ACC112 (cell line): ENCODE results near the gene PLEK.

Experiments used
- H2AFZ ChIP-seq: fragments of 200-600 bp; sonication (generic); one replicate; pipeline ENCODE4 v1.6.0; 2017; ENCODE audit warnings: antibody characterized with exemption, low read length; ENCODE audit not compliant: unreplicated experiment
- H3K27ac ChIP-seq: fragments of 200-600 bp; sonication (generic); 2 replicates; pipeline ENCODE4 v1.5.1; 2014; ENCODE audit warnings: low read depth, mild to moderate bottlenecking, antibody characterized with exemption, low read length, moderate library complexity
- H3K27me3 ChIP-seq: fragments of 200-600 bp; sonication (generic); 2 replicates; pipeline ENCODE4 v1.6.1; 2014; ENCODE audit warnings: mild to moderate bottlenecking, antibody characterized with exemption, low read length, moderate library complexity, mixed read lengths; ENCODE audit not compliant: insufficient read depth
- H3K36me3 ChIP-seq: fragments of 200-600 bp; sonication (generic); 2 replicates; pipeline ENCODE4 v1.6.1; 2016; ENCODE audit warnings: mild to moderate bottlenecking, antibody characterized with exemption, low read length, moderate library complexity, mixed read lengths; ENCODE audit not compliant: insufficient read depth
- H3K4me1 ChIP-seq: fragments of 200-600 bp; sonication (generic); one replicate; pipeline ENCODE4 v1.6.1; 2016; ENCODE audit warnings: low read length, mixed read lengths; ENCODE audit not compliant: insufficient read depth, unreplicated experiment, control insufficient read depth
- H3K4me3 ChIP-seq: fragments of 200-600 bp; sonication (generic); 2 replicates; pipeline ENCODE4 v1.5.1; 2014; ENCODE audit warnings: mild to moderate bottlenecking, low read depth, low read length
- H3K79me2 ChIP-seq: fragments of 200-600 bp; sonication (generic); one replicate; pipeline ENCODE4 v1.6.0; 2016; ENCODE audit warnings: low read length; ENCODE audit not compliant: control insufficient read depth, unreplicated experiment, insufficient read depth

PLEK gene

GRCh38 chr2:68416081-68416675 lies 51.1 kb downstream of the PLEK start:
- no peak overlapping the region for H2AFZ ChIP-seq
- no peaks in the 10 kb centered on the region for H3K4me1 ChIP-seq

DNA sequence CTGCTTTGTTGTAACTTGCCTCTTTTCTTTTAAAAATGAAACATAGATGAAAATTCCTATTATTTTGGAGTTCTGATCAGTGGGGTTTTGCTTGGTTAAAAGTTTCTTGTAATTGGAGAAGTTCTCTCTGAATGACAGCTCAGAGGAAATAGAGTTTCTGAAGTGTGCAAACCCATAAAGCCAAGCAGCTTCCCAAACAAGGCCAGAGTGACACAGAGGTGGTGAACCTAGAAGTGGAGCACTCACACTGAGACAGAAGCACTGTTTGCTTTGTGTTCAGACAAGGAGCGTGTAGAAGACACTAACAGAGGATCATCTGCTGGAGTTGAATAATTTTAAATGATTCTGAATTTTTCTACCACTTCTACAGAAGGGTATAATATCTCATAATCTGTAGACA lies 52.8 kb downstream of the PLEK start:
- H3K79me2 ChIP-seq, result no peaks in the 10 kb centered on the region
- no peaks in the 10 kb centered on the region for H3K4me1 ChIP-seq
- no peaks in the 10 kb centered on the region for H3K36me3 ChIP-seq
- no peak overlapping the region for H2AFZ ChIP-seq
- no peak overlapping the region for H3K27ac ChIP-seq
- H3K4me3 ChIP-seq, result no peak overlapping the region
- H3K27me3 ChIP-seq, result peaks cover 38% of the 10 kb centered on the region

More at GRCh38 chr2:68416081-68416675, 51.1 kb downstream of the PLEK start:
- H3K4me3 ChIP-seq, result no peak overlapping the region
- H3K79me2 ChIP-seq, result no peaks in the 10 kb centered on the region
- H3K27me3 ChIP-seq, result peaks cover 28% of the 10 kb centered on the region
- H3K27ac ChIP-seq, result no peak overlapping the region
- no peaks in the 10 kb centered on the region for H3K36me3 ChIP-seq

DNA sequence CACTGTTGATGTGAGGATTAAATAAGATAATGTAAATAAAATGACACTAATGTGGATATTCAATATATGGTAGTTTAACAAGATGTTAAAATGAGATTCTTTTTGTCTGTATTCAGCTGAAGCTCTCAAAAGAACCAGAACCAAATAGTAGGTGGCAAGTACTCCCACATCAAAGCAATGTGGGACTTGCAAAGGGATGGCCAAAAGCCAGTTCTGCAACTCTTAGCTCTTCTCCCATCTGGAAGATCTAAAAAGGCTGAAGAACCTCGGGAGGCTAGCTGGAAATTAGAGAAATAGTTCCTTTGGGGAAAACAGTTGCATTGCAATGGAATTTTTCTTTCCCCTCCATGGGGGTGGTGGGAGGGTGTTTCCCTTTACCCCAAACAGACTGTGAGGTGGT lies 53.3 kb downstream of the PLEK start:
- Histone ChIP-seq H3K4me1 (no peaks in the 10 kb centered on the region), H3K36me3 (no peaks in the 10 kb centered on the region), H3K4me3 (no peak overlapping the region), H3K27me3 (peaks cover 40% of the 10 kb centered on the region), H3K27ac (no peak overlapping the region), H2AFZ (no peak overlapping the region), H3K79me2 (no peaks in the 10 kb centered on the region)

- no peaks in the 10 kb centered on the region for H3K4me1 ChIP-seq
- no peaks in the 10 kb centered on the region for H3K79me2 ChIP-seq
- H2AFZ ChIP-seq, result no peak overlapping the region
- no peaks in the 10 kb centered on the region for H3K36me3 ChIP-seq
- H3K27ac ChIP-seq, result no peak overlapping the region
- no peak overlapping the region for H3K4me3 ChIP-seq
- peaks cover 44% of the 10 kb centered on the region for H3K27me3 ChIP-seq
Observed at GRCh38 chr2:68418855-68419254, 53.8 kb downstream of the PLEK start.

GRCh38 chr2:68420254-68420910 lies 55.3 kb downstream of the PLEK start:
- Histone ChIP-seq H2AFZ (no peak overlapping the region), H3K36me3 (no peaks in the 10 kb centered on the region), H3K4me1 (no peaks in the 10 kb centered on the region), H3K4me3 (no peak overlapping the region), H3K27me3 (peaks cover 56% of the 10 kb centered on the region), H3K27ac (no peak overlapping the region), H3K79me2 (no peaks in the 10 kb centered on the region)

DNA sequence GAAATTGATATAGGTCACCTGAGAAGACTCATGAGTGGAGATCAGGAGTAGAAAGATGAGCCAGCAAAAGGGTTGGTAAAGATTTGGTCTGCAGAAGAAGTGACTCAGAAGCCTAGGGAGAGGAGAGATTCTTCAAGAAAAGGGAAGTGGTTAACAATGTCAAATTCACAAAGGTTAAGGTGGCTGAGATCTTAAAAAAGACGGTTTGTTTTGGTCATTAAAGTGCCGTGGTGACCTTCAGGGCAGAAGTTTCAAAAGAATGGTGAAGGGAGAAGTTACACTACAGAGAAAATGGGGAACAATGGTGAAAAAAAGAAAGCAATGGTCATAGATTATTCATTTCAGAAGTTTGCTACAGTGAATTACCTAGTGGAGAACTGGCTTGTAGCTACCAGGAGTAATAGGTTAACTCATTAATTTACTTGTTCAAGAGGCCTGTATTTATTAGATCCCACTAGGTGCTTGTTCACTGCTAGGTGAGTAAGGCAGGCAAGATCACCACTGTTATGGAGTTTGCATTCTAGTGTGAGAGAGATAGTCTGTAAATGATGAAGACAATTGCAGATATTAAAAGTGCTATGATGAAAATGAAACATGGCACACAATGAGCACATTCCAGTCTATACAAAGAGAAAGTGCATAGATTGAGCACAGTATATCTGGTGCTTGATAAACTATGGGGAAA lies 59.0 kb downstream of the PLEK start:
- Histone ChIP-seq H3K36me3 (no peaks in the 10 kb centered on the region), H3K27me3 (peaks cover 45% of the 10 kb centered on the region), H2AFZ (no peak overlapping the region), H3K27ac (no peak overlapping the region), H3K79me2 (no peaks in the 10 kb centered on the region), H3K4me1 (no peaks in the 10 kb centered on the region), H3K4me3 (no peak overlapping the region)

- no peak overlapping the region for H3K4me3 ChIP-seq
- H3K79me2 ChIP-seq, result no peaks in the 10 kb centered on the region
- H3K27ac ChIP-seq, result no peak overlapping the region
- no peak overlapping the region for H2AFZ ChIP-seq
- peaks cover 36% of the 10 kb centered on the region for H3K27me3 ChIP-seq
- H3K36me3 ChIP-seq, result no peaks in the 10 kb centered on the region
- no peaks in the 10 kb centered on the region for H3K4me1 ChIP-seq
Observed at GRCh38 chr2:68425503-68425902, 60.4 kb downstream of the PLEK start.

GRCh38 chr2:68426446-68426845 lies 61.4 kb downstream of the PLEK start:
- no peak overlapping the region for H3K4me3 ChIP-seq
- H3K36me3 ChIP-seq, result no peaks in the 10 kb centered on the region
- no peak overlapping the region for H3K27ac ChIP-seq
- H3K79me2 ChIP-seq, result no peaks in the 10 kb centered on the region
- H2AFZ ChIP-seq, result no peak overlapping the region
- no peaks in the 10 kb centered on the region for H3K4me1 ChIP-seq
- H3K27me3 ChIP-seq, result peaks cover 27% of the 10 kb centered on the region

DNA sequence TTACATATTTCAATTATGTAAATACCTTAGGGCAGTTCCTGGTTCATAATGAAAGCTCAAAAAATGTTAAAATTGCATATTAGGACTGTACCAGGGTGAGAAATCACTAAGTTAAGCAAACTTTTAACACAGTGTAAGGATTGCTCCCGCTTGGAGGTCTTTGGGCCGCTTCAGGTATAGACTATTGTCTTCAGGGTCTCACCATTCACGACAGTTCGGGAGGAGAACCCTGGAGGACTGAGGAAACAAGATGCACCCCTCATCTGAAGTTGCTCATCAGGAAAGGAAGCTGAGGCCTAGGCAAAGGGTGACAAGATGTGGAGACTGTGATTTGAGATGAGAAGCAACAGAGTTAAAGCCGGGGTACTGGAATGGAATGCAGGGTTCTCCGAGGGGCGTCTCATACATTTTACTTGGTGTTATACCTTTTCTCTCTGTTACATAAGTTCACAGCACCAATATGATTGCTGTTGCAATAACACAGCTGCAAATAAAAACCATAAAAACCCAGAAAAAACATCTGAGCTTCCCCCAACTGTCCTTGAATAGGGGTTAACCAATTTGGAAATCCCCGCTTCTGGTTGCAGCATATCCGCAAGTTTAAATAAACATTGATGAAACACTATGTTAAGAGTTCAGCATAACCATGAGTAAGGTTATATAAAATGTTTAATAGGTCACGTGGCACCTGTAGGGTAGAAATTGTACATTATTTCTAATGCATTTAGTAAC lies 61.9 kb downstream of the PLEK start:
- Histone ChIP-seq H2AFZ (no peak overlapping the region), H3K4me3 (no peak overlapping the region), H3K27ac (no peak overlapping the region)

DNA sequence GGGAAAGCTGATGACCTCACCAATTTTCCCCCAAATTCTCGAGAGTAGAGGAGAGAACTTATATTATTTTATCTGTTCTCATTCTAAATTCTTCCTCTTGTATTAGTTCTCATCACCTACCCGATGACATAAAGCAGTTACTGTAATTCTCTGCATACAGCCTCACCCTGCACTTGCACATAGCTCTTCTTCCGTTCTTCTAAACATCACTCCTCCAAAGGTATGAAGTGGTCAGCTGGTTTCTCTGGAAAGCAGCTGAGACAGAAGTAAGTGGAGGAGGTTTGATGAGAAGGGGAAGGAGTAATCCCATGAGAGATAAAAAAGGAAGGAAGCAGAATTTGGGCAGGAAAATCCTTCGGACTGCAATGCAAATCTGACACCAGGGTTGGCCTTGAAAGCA lies 63.0 kb downstream of the PLEK start:
- H3K36me3 ChIP-seq, result no peaks in the 10 kb centered on the region
- peaks cover 20% of the 10 kb centered on the region; the same call in 1 of the 2 replicates for H3K27me3 ChIP-seq
- H2AFZ ChIP-seq, result no peak overlapping the region
- H3K4me3 ChIP-seq, result no peak overlapping the region
- H3K79me2 ChIP-seq, result no peaks in the 10 kb centered on the region
- H3K4me1 ChIP-seq, result no peaks in the 10 kb centered on the region
- H3K27ac ChIP-seq, result no peak overlapping the region

More for the DNA sequence above, 61.9 kb downstream of the PLEK start:
- H3K4me1 ChIP-seq, result no peaks in the 10 kb centered on the region
- H3K79me2 ChIP-seq, result no peaks in the 10 kb centered on the region
- peaks cover 21% of the 10 kb centered on the region for H3K27me3 ChIP-seq
- no peaks in the 10 kb centered on the region for H3K36me3 ChIP-seq
